Measurements from ENCODE around the gene CLMP. TPM values are rescaled to one million over a fixed set of nuclear protein-coding genes. Genes with fewer than 3 reads are reported as not detected.

CLMP gene
- total RNA-seq, 2 experiments from 2014 or later = 0.09 TPM; not detected in 1

- peaks cover 8% of the 10 kb centered on the region for H3K27me3 Mint-ChIP-seq
- CTCF ChIA-PET = interaction anchor here (1.2 kb wide), 2 partner anchors 67 to 81 kb away, joined by 4 to 5 read pairs; no protein-coding TSS in a partner anchor
- no peaks in the 10 kb centered on the region for H3K9me3 Mint-ChIP-seq
- no peak for TF ChIP-seq CTCF (IDR thresholded peaks at IDR 0.05)
- no peak overlapping the region for H3K4me3 Mint-ChIP-seq
- ATAC-seq (no peak), DNase-seq (no peak)
- intact Hi-C loops (cut with micrococcal nuclease) = no loop called here
- POLR2A ChIA-PET = interaction anchor here (0.5 kb wide), 1 partner anchor 172 kb away, joined by 3 read pairs; no protein-coding TSS in a partner anchor
- H3K36me3 Mint-ChIP-seq (ENCODE audit: low read depth) = no peaks in the 10 kb centered on the region
- no peak overlapping the region for H3K27ac Mint-ChIP-seq
- peaks cover 4% of the 10 kb centered on the region for H3K4me1 Mint-ChIP-seq (ENCODE audit: low read depth)
These were observed 14.9 kb downstream of the CLMP start for GRCh38 chr11:123180166-123180565.

- Mint-ChIP-seq H3K27ac (no peak overlapping the region), H3K9me3 (no peaks in the 10 kb centered on the region), H3K4me3 (no peak overlapping the region), H3K27me3 (peaks cover 2% of the 10 kb centered on the region), H3K4me1 (ENCODE audit: low read depth) (peaks cover 4% of the 10 kb centered on the region), H3K36me3 (ENCODE audit: low read depth) (no peaks in the 10 kb centered on the region)
- POLR2A ChIA-PET = interaction anchor here (0.5 kb wide), 1 partner anchor 172 kb away, joined by 3 read pairs; no protein-coding TSS in a partner anchor
- no peak for ATAC-seq
- CTCF ChIA-PET = interaction anchor here (1.2 to 1.5 kb wide), 4 partner anchors 9 to 82 kb away, joined by 3 to 7 read pairs (median 4); no protein-coding TSS in a partner anchor
- no peak for TF ChIP-seq CTCF (IDR thresholded peaks at IDR 0.05)
- no peak for DNase-seq
- intact Hi-C loops (cut with micrococcal nuclease) = no loop called here
These were observed 15.5 kb downstream of the CLMP start for GRCh38 chr11:123179586-123179985.

DNA sequence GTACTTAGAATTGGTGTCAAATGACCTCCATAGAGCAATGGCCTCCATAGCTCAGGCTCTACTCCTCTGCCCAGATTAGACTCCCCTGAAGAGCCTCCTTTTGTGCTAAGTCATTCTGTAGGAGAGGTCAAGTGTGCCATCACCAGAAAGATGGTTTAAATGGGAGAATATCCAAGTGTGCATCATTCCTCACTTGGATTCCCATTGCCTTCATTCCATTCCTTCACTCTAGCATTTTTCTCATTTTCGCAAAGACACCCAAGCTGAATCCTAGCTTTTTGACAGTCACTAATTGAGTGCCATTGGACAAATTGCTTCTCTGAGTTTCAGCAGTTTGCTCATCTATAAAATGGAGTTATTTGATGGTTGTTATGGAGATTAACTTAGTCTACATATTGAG is 16.9 kb downstream of the CLMP start:
- CTCF ChIA-PET = interaction anchor here (0.7 to 1.5 kb wide), 3 partner anchors 67 to 83 kb away, joined by 3 to 7 read pairs (median 3); no protein-coding TSS in a partner anchor
- no peaks in the 10 kb centered on the region for H3K36me3 Mint-ChIP-seq (ENCODE audit: low read depth)

DNA sequence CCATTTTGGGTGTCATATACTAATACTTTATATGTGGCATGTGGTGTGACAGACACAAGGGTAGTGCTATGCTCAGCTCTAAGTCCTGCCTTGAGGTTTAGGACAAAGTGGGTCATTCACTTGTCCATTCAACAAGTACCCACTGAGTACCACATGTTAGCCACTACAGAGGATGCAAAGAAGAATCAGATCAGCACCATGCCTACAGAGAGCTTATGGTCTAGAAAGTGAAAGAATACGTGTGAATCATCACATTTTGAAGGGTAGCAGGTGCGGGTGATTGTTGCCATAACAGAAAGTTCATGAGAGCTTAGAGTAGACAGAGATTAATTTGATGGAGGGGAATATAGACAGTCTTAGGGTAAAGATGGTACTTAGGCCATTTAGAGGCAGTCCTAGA is 18.3 kb downstream of the CLMP start:
- Mint-ChIP-seq H3K4me1 (ENCODE audit: low read depth) (peaks cover 4% of the 10 kb centered on the region), H3K27ac (no peak overlapping the region), H3K9me3 (no peaks in the 10 kb centered on the region), H3K4me3 (no peak overlapping the region), H3K27me3 (no peaks in the 10 kb centered on the region), H3K36me3 (ENCODE audit: low read depth) (no peaks in the 10 kb centered on the region)
- ChIA-PET POLR2A (interaction anchor here (0.9 kb wide), 1 partner anchor 14 kb away, joined by 3 read pairs; no protein-coding TSS in a partner anchor), CTCF (interaction anchor here (1.1 to 2.2 kb wide), 2 partner anchors 10 to 14 kb away, joined by 3 to 6 read pairs; no protein-coding TSS in a partner anchor)
- no peak for TF ChIP-seq CTCF (IDR thresholded peaks at IDR 0.05)
- peak; percentile 70 for ATAC-seq
- intact Hi-C loops (cut with micrococcal nuclease) = no loop called here
- DNase-seq = no peak

More for the DNA sequence above, 16.9 kb downstream of the CLMP start:
- H3K4me3 Mint-ChIP-seq = no peak overlapping the region
- TF ChIP-seq CTCF (IDR thresholded peaks at IDR 0.05) = no peak
- no peaks in the 10 kb centered on the region for H3K9me3 Mint-ChIP-seq
- POLR2A ChIA-PET = interaction anchor here (0.6 kb wide), 1 partner anchor 41 kb away, joined by 3 read pairs; no protein-coding TSS in a partner anchor
- no peak for DNase-seq
- H3K27me3 Mint-ChIP-seq = peaks cover 2% of the 10 kb centered on the region
- H3K4me1 Mint-ChIP-seq (ENCODE audit: low read depth) = peaks cover 4% of the 10 kb centered on the region
- no peak for ATAC-seq
- no peak overlapping the region for H3K27ac Mint-ChIP-seq
- intact Hi-C loops (cut with micrococcal nuclease) = no loop called here
